ENCODE data around the gene UNC80.

UNC80 gene

DNA sequence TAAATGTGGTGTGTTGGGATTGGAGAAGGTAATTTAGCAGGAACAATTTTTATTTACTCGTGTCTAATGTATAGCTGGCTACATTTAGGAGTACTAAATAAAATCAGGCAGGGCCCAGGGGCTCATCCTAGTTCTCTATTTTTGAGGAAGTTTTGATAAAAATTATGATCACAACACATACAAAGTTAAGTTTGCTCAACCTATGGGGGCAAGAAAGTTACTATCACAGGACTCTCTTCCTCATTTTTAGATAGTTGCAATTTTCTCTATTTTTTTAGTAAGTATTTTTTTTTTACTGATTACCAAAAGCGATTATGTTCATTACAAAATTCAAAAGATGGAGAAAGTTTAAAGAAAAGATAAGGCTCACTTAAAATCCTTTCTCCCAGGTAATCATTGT, 170.8 kb downstream of the UNC80 start:
- no peaks in the 10 kb centered on the region for H3K27me3 Mint-ChIP-seq (ENCODE audit: low read depth)
- no peak for DNase-seq (ENCODE audit: low spot score)
- H3K4me1 Mint-ChIP-seq (ENCODE audit: low read depth), result no peaks in the 10 kb centered on the region
- H3K9me3 Mint-ChIP-seq, result no peaks in the 10 kb centered on the region
- H3K4me3 Mint-ChIP-seq, result no peak overlapping the region
- H3K27ac Mint-ChIP-seq, result no peak overlapping the region
- H3K36me3 Mint-ChIP-seq (ENCODE audit: low read depth), result no peaks in the 10 kb centered on the region

DNA sequence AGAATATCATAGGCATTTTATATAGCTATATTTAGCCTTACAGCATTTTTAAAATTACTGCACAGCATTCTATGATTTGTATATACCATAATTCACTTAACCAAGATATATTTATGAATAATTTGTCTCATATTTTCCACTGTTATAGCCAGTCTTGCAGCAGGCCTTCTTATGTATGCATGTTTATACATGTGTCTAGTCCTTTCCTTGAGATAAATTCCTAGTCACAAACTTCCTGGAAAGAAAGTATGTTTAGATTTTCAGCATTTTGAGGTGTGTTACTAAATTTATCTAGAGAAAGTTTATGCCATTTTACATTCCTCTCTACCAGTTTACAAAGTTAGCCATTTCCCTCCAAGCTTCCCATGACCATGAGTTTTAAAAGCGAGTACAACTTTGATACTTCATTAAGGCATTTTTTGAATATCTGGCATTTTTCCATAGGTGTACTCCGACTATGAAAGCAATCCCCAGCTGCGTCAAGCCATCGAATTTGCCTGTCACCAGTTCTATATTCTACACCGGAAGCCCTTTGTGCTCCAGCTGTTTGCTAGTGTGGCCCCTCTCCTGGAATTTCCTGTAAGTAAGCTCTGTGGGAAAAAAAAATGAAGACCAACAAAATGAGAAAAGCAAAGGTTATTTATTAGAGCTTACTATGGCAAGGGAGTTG, 171.4 kb downstream of the UNC80 start:
- H3K27me3 Mint-ChIP-seq (ENCODE audit: low read depth), result no peaks in the 10 kb centered on the region
- H3K9me3 Mint-ChIP-seq, result no peaks in the 10 kb centered on the region
- no peak overlapping the region for H3K4me3 Mint-ChIP-seq
- no peaks in the 10 kb centered on the region for H3K4me1 Mint-ChIP-seq (ENCODE audit: low read depth)
- H3K36me3 Mint-ChIP-seq (ENCODE audit: low read depth), result no peaks in the 10 kb centered on the region
- DNase-seq (ENCODE audit: low spot score), result no peak
- no peak overlapping the region for H3K27ac Mint-ChIP-seq

GRCh38 chr2:209943776-209944175, 172.1 kb downstream of the UNC80 start:
- Mint-ChIP-seq H3K27ac (no peak overlapping the region), H3K4me3 (no peak overlapping the region), H3K36me3 (ENCODE audit: low read depth) (no peaks in the 10 kb centered on the region), H3K9me3 (no peaks in the 10 kb centered on the region), H3K4me1 (ENCODE audit: low read depth) (no peaks in the 10 kb centered on the region), H3K27me3 (ENCODE audit: low read depth) (peaks cover 2% of the 10 kb centered on the region)
- no peak for DNase-seq (ENCODE audit: low spot score)

GRCh38 chr2:209946539-209946938, 174.9 kb downstream of the UNC80 start:
- Mint-ChIP-seq H3K27me3 (ENCODE audit: low read depth) (peaks cover 2% of the 10 kb centered on the region), H3K4me1 (ENCODE audit: low read depth) (no peaks in the 10 kb centered on the region), H3K9me3 (no peaks in the 10 kb centered on the region), H3K4me3 (no peak overlapping the region), H3K36me3 (ENCODE audit: low read depth) (no peaks in the 10 kb centered on the region), H3K27ac (no peak overlapping the region)
- DNase-seq (ENCODE audit: low spot score), result no peak

DNA sequence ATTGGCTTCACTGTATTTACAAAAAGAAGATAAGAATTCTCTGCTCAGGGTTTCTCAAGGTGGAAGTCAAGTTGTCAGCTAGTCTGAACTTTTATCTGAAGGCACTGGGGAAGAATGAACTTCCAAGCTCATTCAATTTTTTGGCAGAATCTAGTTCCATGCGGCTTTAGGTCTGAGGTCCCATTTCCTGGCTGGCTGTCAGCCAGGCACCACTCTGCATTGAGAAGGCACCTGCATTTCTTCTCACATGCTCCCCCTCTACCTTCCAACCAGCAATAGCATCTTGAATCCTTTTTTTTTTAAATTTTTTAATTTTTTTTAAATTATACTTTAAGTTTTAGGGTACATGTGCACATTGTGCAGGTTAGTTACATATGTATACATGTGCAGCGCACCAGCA, 184.6 kb downstream of the UNC80 start:
- Mint-ChIP-seq H3K4me3 (no peak overlapping the region), H3K27me3 (ENCODE audit: low read depth) (peaks cover 10% of the 10 kb centered on the region), H3K4me1 (ENCODE audit: low read depth) (no peaks in the 10 kb centered on the region), H3K9me3 (no peaks in the 10 kb centered on the region), H3K36me3 (ENCODE audit: low read depth) (no peaks in the 10 kb centered on the region), H3K27ac (no peak overlapping the region)
- DNase-seq (ENCODE audit: low spot score), result no peak

DNA sequence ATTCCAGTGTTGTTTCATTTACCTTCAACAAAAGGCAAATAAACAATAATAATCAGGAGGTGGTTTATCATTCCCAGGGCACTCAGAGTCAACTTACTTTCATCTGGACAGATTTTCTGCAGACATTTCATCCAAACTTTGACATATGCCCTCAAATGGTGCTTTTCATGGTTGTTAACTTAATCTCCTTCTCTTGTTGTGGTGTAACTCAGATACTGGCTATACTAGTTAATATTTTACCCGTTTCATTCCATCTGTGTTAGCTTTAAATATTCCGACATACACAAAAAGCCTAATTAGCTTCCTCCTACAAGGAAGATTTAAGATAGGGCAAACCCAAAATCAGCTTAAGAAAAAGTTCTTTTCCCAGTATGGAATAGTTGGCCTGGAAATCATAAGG, 186.4 kb downstream of the UNC80 start:
- Mint-ChIP-seq H3K27me3 (ENCODE audit: low read depth) (peaks cover 13% of the 10 kb centered on the region), H3K4me3 (no peak overlapping the region), H3K36me3 (ENCODE audit: low read depth) (no peaks in the 10 kb centered on the region), H3K27ac (no peak overlapping the region), H3K4me1 (ENCODE audit: low read depth) (no peaks in the 10 kb centered on the region), H3K9me3 (no peaks in the 10 kb centered on the region)
- DNase-seq (ENCODE audit: low spot score), result no peak

- H3K9me3 Mint-ChIP-seq, result no peaks in the 10 kb centered on the region
- H3K27me3 Mint-ChIP-seq (ENCODE audit: low read depth), result peaks cover 15% of the 10 kb centered on the region
- no peaks in the 10 kb centered on the region for H3K36me3 Mint-ChIP-seq (ENCODE audit: low read depth)
- no peak overlapping the region for H3K27ac Mint-ChIP-seq
- no peaks in the 10 kb centered on the region for H3K4me1 Mint-ChIP-seq (ENCODE audit: low read depth)
- no peak for DNase-seq (ENCODE audit: low spot score)
- H3K4me3 Mint-ChIP-seq, result no peak overlapping the region
Observed at GRCh38 chr2:209960045-209960444, 188.4 kb downstream of the UNC80 start.

- DNase-seq (ENCODE audit: low spot score), result peak; percentile 19
- Mint-ChIP-seq H3K27me3 (ENCODE audit: low read depth) (peaks cover 15% of the 10 kb centered on the region), H3K4me1 (ENCODE audit: low read depth) (no peaks in the 10 kb centered on the region), H3K4me3 (no peak overlapping the region), H3K36me3 (ENCODE audit: low read depth) (no peaks in the 10 kb centered on the region), H3K9me3 (no peaks in the 10 kb centered on the region), H3K27ac (no peak overlapping the region)
Observed at GRCh38 chr2:209960676-209961630, 189.3 kb downstream of the UNC80 start.

- no peak for DNase-seq (ENCODE audit: low spot score)
- no peak overlapping the region for H3K4me3 Mint-ChIP-seq
- no peaks in the 10 kb centered on the region for H3K36me3 Mint-ChIP-seq (ENCODE audit: low read depth)
- no peak overlapping the region for H3K27ac Mint-ChIP-seq
- H3K27me3 Mint-ChIP-seq (ENCODE audit: low read depth), result peaks cover 12% of the 10 kb centered on the region
- H3K4me1 Mint-ChIP-seq (ENCODE audit: low read depth), result no peaks in the 10 kb centered on the region
- H3K9me3 Mint-ChIP-seq, result no peaks in the 10 kb centered on the region
Observed at GRCh38 chr2:209965723-209966122, 194.1 kb downstream of the UNC80 start.

GRCh38 chr2:209969692-209970091, 198.1 kb downstream of the UNC80 start:
- DNase-seq (ENCODE audit: low spot score), result no peak
- Mint-ChIP-seq H3K27me3 (ENCODE audit: low read depth) (peaks cover 16% of the 10 kb centered on the region), H3K36me3 (ENCODE audit: low read depth) (no peaks in the 10 kb centered on the region), H3K9me3 (no peaks in the 10 kb centered on the region), H3K4me1 (ENCODE audit: low read depth) (no peaks in the 10 kb centered on the region), H3K4me3 (no peak overlapping the region), H3K27ac (no peak overlapping the region)

- H3K4me1 Mint-ChIP-seq (ENCODE audit: low read depth), result no peaks in the 10 kb centered on the region
- peaks cover 16% of the 10 kb centered on the region for H3K27me3 Mint-ChIP-seq (ENCODE audit: low read depth)
- no peak for DNase-seq (ENCODE audit: low spot score)
- no peak overlapping the region for H3K27ac Mint-ChIP-seq
- no peaks in the 10 kb centered on the region for H3K36me3 Mint-ChIP-seq (ENCODE audit: low read depth)
- H3K4me3 Mint-ChIP-seq, result no peak overlapping the region
- no peaks in the 10 kb centered on the region for H3K9me3 Mint-ChIP-seq
Observed at GRCh38 chr2:209970271-209970670, 198.6 kb downstream of the UNC80 start.

DNA sequence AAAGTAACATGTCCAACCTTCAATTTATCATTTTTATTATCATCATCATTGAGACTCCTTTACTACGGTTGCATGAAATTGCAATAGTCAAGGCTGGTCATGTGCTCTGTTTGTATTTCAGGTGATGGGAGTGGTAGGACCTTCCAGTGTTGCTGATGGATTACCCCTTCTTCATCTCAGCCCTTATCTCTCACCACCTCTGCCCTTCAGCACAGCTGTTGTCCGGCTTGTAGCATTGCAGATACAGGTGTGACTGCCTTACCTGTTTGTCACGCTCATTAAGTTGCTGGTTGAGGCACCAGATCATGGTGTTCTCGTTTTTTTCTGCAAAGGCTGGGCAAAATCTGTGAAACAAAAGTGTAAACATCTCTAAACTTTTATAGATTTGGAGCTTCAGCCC, 199.1 kb downstream of the UNC80 start:
- Mint-ChIP-seq H3K4me1 (ENCODE audit: low read depth) (no peaks in the 10 kb centered on the region), H3K4me3 (no peak overlapping the region), H3K27me3 (ENCODE audit: low read depth) (peaks cover 16% of the 10 kb centered on the region), H3K27ac (no peak overlapping the region), H3K36me3 (ENCODE audit: low read depth) (no peaks in the 10 kb centered on the region), H3K9me3 (no peaks in the 10 kb centered on the region)
- DNase-seq (ENCODE audit: low spot score), result no peak

DNA sequence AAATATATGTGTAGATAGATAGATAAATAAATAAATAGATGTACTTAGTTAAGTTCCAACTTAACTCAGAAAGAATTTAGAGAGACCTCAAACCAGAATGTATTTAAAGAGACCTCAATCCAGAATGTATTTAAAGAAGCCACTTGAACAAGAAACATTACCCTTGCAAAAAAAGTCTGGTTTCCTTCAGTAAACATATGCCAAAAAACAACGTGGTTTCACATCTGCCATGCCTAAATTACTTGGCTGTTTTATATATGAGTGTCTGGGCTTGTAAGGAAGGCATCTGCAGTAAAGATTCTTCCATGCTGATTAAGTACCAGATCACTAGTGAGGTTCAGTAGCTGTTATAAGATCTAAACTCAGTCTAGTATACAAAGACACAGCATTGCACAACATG, 201.7 kb downstream of the UNC80 start:
- Mint-ChIP-seq H3K36me3 (ENCODE audit: low read depth) (no peaks in the 10 kb centered on the region), H3K4me1 (ENCODE audit: low read depth) (no peaks in the 10 kb centered on the region), H3K9me3 (no peaks in the 10 kb centered on the region), H3K4me3 (no peak overlapping the region), H3K27me3 (ENCODE audit: low read depth) (peaks cover 12% of the 10 kb centered on the region), H3K27ac (no peak overlapping the region)
- DNase-seq (ENCODE audit: low spot score), result no peak

GRCh38 chr2:209974576-209974975, 202.9 kb downstream of the UNC80 start:
- no peak for DNase-seq (ENCODE audit: low spot score)
- Mint-ChIP-seq H3K4me3 (no peak overlapping the region), H3K27ac (no peak overlapping the region), H3K4me1 (ENCODE audit: low read depth) (no peaks in the 10 kb centered on the region), H3K36me3 (ENCODE audit: low read depth) (no peaks in the 10 kb centered on the region), H3K27me3 (ENCODE audit: low read depth) (peaks cover 12% of the 10 kb centered on the region), H3K9me3 (no peaks in the 10 kb centered on the region)
